SU-DHL-6 (cell line): ENCODE results near the gene ZNF519.

Experiments used
- H2AFZ ChIP-seq: fragments of 200-600 bp; sonication (generic); 2 replicates; pipeline ENCODE4 v1.6.1; 2014; ENCODE audit warnings: low read depth, mild to moderate bottlenecking, moderate library complexity, mixed read lengths, antibody characterized with exemption, low read length; ENCODE audit not compliant: severe bottlenecking
- H3F3A ChIP-seq: fragments of 200-600 bp; shearing (Covaris generic); 2 replicates; pipeline ENCODE4 v1.6.0; 2016; ENCODE audit warnings: antibody characterized with exemption, mild to moderate bottlenecking; ENCODE audit not compliant: insufficient read depth
- H3K27ac ChIP-seq: fragments of 200-600 bp; sonication (generic); 2 replicates; pipeline ENCODE4 v1.5.1; 2016; ENCODE audit warnings: low read depth, mild to moderate bottlenecking, low read length, moderate library complexity, mixed read lengths
- H3K27me3 ChIP-seq: fragments of 200-600 bp; sonication (generic), shearing (Covaris generic); 2 replicates; pipeline ENCODE4 v1.6.0; 2014; ENCODE audit warnings: mild to moderate bottlenecking, low read length
- H3K36me3 ChIP-seq: fragments of 200-600 bp; sonication (generic); 2 replicates; pipeline ENCODE4 v1.6.1; 2014; ENCODE audit warnings: mild to moderate bottlenecking, low read length, mixed read lengths
- H3K4me2 ChIP-seq: fragments of 300-600, 200-600 bp; shearing (Covaris generic), sonication (generic); 2 replicates; pipeline ENCODE4 v1.6.0; 2014; ENCODE audit warnings: low read length, low read depth, mild to moderate bottlenecking; ENCODE audit not compliant: poor library complexity, severe bottlenecking
- H3K4me3 ChIP-seq: fragments of 200-600 bp; sonication (generic); 2 replicates; pipeline ENCODE4 v1.5.1; 2014; ENCODE audit warnings: antibody characterized with exemption, low read length, mild to moderate bottlenecking, mixed read lengths; ENCODE audit not compliant: insufficient read depth, poor library complexity, severe bottlenecking
- H3K79me2 ChIP-seq: fragments of 200-600 bp; sonication (generic); 2 replicates; pipeline ENCODE4 v1.6.1; 2014; ENCODE audit warnings: mild to moderate bottlenecking, low read length, moderate library complexity; ENCODE audit not compliant: insufficient read depth
- H3K9ac ChIP-seq: fragments of 200-600 bp; sonication (generic); 2 replicates; pipeline ENCODE4 v1.7.0; 2014; ENCODE audit warnings: mild to moderate bottlenecking, low read length
- H3K9me2 ChIP-seq: fragments of 200-600 bp; sonication (generic); replicated peaks from 2 replicates; pipeline ENCODE4 v1.6.1; 2014; ENCODE audit warnings: low read length; ENCODE audit not compliant: insufficient read depth
- H3K9me3 ChIP-seq: fragments of 200-600 bp; sonication (generic); 2 replicates; pipeline ENCODE4 v1.6.1; 2014; ENCODE audit warnings: low read length, mixed read lengths; ENCODE audit not compliant: insufficient read depth
- H4K20me1 ChIP-seq: fragments of 200-600 bp; sonication (generic); 2 replicates; pipeline ENCODE4 v1.6.1; 2014; ENCODE audit warnings: low read depth, mild to moderate bottlenecking, antibody characterized with exemption, low read length, moderate library complexity, mixed read lengths
- CTCF ChIP-seq: fragments of 200-600 bp; sonication (generic); IDR thresholded peaks from one replicate; pipeline ENCODE4 v1.5.1; 2017; ENCODE audit warnings: antibody characterized with exemption, mild to moderate bottlenecking, low read length, moderate library complexity; ENCODE audit not compliant: insufficient read depth, poor library complexity, severe bottlenecking
- EZH2phosphoT487 ChIP-seq: fragments of 200-600 bp; sonication (generic), shearing (Covaris generic); conservative IDR thresholded peaks from 2 replicates; pipeline ENCODE4 v1.6.1; 2018; ENCODE audit warnings: mild to moderate bottlenecking, antibody characterized with exemption, low read length, moderate library complexity, mixed read lengths

ZNF519 gene

GRCh38 chr18:14104906-14105748, 27.1 kb downstream of the ZNF519 start:
- peaks cover 9% of the 10 kb centered on the region for H3K79me2 ChIP-seq
- no peaks in the 10 kb centered on the region for H3K9me3 ChIP-seq
- no peak overlapping the region for H2AFZ ChIP-seq
- no peaks in the 10 kb centered on the region for H3K9me2 ChIP-seq
- no peak overlapping the region for H3K9ac ChIP-seq
- H3K4me3 ChIP-seq = no peak overlapping the region
- no peak overlapping the region for H3K4me2 ChIP-seq
- 0 out of 2 replicates have a peak, but pooled peaks cover 4% of the 10 kb centered on the region for H4K20me1 ChIP-seq
- no peak overlapping the region for H3K27ac ChIP-seq
- TF ChIP-seq CTCF (no peak), EZH2phosphoT487 (no peak)
- no peaks in the 10 kb centered on the region for H3F3A ChIP-seq
- no peaks in the 10 kb centered on the region for H3K36me3 ChIP-seq
- H3K27me3 ChIP-seq = no peaks in the 10 kb centered on the region

GRCh38 chr18:14104201-14104600, 28.0 kb downstream of the ZNF519 start:
- no peaks in the 10 kb centered on the region for H3K27me3 ChIP-seq
- no peaks in the 10 kb centered on the region for H3K36me3 ChIP-seq
- no peak for TF ChIP-seq EZH2phosphoT487
- TF ChIP-seq CTCF = no peak
- H3K4me2 ChIP-seq = no peak overlapping the region
- no peaks in the 10 kb centered on the region for H3K9me2 ChIP-seq
- no peaks in the 10 kb centered on the region for H3K9me3 ChIP-seq
- no peaks in the 10 kb centered on the region for H3F3A ChIP-seq
- H3K27ac ChIP-seq = no peak overlapping the region
- no peak overlapping the region for H2AFZ ChIP-seq
- H4K20me1 ChIP-seq = 0 out of 2 replicates have a peak, but pooled peaks cover 4% of the 10 kb centered on the region
- no peak overlapping the region for H3K9ac ChIP-seq
- peaks cover 4% of the 10 kb centered on the region; the same call in 1 of the 2 replicates for H3K79me2 ChIP-seq
- no peak overlapping the region for H3K4me3 ChIP-seq

GRCh38 chr18:14100503-14101286, 31.5 kb downstream of the ZNF519 start:
- H3K9me2 ChIP-seq = no peaks in the 10 kb centered on the region
- no peaks in the 10 kb centered on the region for H3K27me3 ChIP-seq
- no peak overlapping the region for H2AFZ ChIP-seq
- no peak overlapping the region for H3K4me2 ChIP-seq
- H3K9ac ChIP-seq = no peak overlapping the region
- H3F3A ChIP-seq = no peaks in the 10 kb centered on the region
- TF ChIP-seq CTCF (no peak), EZH2phosphoT487 (no peak)
- no peaks in the 10 kb centered on the region for H3K36me3 ChIP-seq
- no peak overlapping the region for H3K27ac ChIP-seq
- 0 out of 2 replicates have a peak, but pooled peaks cover 4% of the 10 kb centered on the region for H4K20me1 ChIP-seq
- no peak overlapping the region for H3K4me3 ChIP-seq
- H3K9me3 ChIP-seq = no peaks in the 10 kb centered on the region
- H3K79me2 ChIP-seq = no peaks in the 10 kb centered on the region
